PFSK-1 (cell line): ENCODE data around the gene MEGF9.

Experiments
- POLR2AphosphoS5 ChIP-seq: IDR thresholded peaks from 2 replicates; pipeline ENCODE4 v1.6.1; 2012; ENCODE audit warnings: low read depth, mild to moderate bottlenecking, control low read depth, low read length, moderate library complexity
- SIN3A ChIP-seq: IDR thresholded peaks from 2 replicates; pipeline ENCODE4 v1.6.1; 2012; ENCODE audit warnings: mild to moderate bottlenecking, low read length, moderate library complexity, borderline replicate concordance; ENCODE audit not compliant: insufficient read depth
- TAF1 ChIP-seq: IDR thresholded peaks from 2 replicates; pipeline ENCODE4 v1.6.1; 2012; ENCODE audit warnings: low read length, control low read depth, borderline replicate concordance; ENCODE audit not compliant: insufficient read depth
- TF ChIP-seq, protein P1 (sequence below), 2 experiments: IDR thresholded peaks; 2 replicates each; pipeline versions ENCODE4 v1.6.1 to v1.8.0; 2011 to 2012; ENCODE audit warnings: low read depth in 2 of 2, low read length in 2 of 2, control low read depth in 1 of 2, inconsistent platforms in 1 of 2, mild to moderate bottlenecking in 1 of 2, moderate library complexity in 1 of 2; ENCODE audit not compliant: insufficient read depth in 1 of 2

DNA sequence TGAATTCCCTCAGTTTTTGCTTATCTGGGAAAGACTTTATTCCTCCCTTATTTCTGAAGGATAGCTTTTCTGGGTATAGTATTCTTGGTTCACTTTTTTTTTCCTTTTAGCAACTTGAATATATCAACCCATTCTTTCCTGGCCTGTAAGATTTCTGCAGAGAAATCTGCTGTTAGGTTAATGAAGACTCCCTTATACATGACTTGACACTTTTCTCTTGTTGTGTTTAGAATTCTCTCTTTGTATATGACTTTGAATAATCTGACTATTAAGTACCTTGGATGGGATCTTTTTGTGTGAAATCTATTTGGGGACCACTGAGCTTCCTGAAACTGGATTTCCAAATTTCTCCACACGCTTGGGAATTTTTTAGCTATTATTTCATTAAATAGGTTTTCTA lies 79.3 kb downstream of the MEGF9 start:
- TF ChIP-seq, protein P1, sequence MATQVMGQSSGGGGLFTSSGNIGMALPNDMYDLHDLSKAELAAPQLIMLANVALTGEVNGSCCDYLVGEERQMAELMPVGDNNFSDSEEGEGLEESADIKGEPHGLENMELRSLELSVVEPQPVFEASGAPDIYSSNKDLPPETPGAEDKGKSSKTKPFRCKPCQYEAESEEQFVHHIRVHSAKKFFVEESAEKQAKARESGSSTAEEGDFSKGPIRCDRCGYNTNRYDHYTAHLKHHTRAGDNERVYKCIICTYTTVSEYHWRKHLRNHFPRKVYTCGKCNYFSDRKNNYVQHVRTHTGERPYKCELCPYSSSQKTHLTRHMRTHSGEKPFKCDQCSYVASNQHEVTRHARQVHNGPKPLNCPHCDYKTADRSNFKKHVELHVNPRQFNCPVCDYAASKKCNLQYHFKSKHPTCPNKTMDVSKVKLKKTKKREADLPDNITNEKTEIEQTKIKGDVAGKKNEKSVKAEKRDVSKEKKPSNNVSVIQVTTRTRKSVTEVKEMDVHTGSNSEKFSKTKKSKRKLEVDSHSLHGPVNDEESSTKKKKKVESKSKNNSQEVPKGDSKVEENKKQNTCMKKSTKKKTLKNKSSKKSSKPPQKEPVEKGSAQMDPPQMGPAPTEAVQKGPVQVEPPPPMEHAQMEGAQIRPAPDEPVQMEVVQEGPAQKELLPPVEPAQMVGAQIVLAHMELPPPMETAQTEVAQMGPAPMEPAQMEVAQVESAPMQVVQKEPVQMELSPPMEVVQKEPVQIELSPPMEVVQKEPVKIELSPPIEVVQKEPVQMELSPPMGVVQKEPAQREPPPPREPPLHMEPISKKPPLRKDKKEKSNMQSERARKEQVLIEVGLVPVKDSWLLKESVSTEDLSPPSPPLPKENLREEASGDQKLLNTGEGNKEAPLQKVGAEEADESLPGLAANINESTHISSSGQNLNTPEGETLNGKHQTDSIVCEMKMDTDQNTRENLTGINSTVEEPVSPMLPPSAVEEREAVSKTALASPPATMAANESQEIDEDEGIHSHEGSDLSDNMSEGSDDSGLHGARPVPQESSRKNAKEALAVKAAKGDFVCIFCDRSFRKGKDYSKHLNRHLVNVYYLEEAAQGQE (IDR thresholded peaks at IDR 0.05; ENCODE audit: insufficient read depth in 1 of 2, low read depth in 2 of 2, low read length in 2 of 2): no peak
- no peak for TF ChIP-seq POLR2AphosphoS5
- no peak for TF ChIP-seq TAF1
- TF ChIP-seq SIN3A: no peak
